HG03175 (cell line): Measurements from ENCODE around the gene KCTD13.
"Not testable (repeated sequence)": the region's sequence is repeated elsewhere in the genome, so short reads cannot be mapped to it uniquely, and the experiment has no call there.

Source experiments
- ATAC-seq: cut with Tn5 transposase; IDR thresholded peaks from one replicate; pipeline ENCODE4 v1.9.1; 2021; ENCODE audit warnings: mild to moderate bottlenecking, moderate library complexity; ENCODE audit not compliant: unreplicated experiment

Gene KCTD13

GRCh38 chr16:29947897-29948296 is 21.9 kb upstream of the KCTD13 start:
- ATAC-seq: no peak

DNA sequence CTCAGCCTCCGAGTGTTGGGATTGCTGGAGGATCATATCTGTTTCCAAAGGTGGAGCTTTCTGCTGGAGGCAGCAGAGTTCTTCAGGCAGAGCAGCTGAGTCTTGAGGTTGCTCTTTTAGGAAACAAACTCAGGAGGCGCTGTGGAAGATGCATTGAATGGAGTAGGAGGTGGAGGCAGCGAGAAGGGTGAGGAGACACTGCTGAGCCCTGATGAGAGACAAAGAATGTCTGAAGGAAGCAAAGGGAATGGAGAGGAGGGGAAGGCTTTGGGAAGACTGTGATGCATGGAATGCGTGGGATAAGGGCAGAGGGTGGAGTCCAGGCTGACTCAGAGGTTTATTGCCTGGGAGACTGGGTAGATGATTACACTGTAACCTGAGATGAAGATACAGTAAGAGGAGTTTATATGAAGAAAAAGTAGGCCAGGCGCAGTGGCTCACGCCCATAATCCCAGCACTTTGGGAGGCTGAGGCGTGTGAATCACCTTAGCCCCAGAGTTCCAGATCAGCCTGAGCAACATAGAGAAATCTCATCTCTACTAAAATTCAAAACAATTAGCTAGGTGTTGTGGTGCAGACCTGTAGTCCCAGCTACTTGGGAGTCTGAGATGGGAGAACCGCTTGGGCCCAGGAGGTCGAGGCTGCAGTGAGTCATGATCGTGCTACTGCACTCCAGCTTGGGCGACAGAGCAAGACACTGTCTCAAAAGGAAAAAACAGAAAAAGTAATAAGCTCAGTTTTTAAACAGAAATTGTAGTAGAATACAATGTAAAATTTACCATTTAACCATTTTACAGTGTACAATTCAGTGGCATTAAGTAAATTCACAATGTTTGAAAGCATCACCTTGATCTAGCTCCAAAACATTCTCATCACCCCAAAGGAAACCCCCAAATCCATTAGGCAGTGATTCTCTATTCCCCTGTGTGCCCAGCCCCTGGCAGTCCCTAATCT is 18.1 kb upstream of the KCTD13 start:
- no peak for ATAC-seq

GRCh38 chr16:29940656-29941055 is 14.6 kb upstream of the KCTD13 start:
- no peak for ATAC-seq

- ATAC-seq: not testable (repeated sequence)
These were observed 5.7 kb upstream of the KCTD13 start for GRCh38 chr16:29931750-29932149.

- ATAC-seq: no peak
These were observed 1.3 kb upstream of the KCTD13 start for GRCh38 chr16:29927070-29927905.

GRCh38 chr16:29926711-29927052 is 656 bp upstream of the KCTD13 start:
- ATAC-seq: no peak

GRCh38 chr16:29925105-29925756 is 795 bp downstream of the KCTD13 start:
- no peak for ATAC-seq

DNA sequence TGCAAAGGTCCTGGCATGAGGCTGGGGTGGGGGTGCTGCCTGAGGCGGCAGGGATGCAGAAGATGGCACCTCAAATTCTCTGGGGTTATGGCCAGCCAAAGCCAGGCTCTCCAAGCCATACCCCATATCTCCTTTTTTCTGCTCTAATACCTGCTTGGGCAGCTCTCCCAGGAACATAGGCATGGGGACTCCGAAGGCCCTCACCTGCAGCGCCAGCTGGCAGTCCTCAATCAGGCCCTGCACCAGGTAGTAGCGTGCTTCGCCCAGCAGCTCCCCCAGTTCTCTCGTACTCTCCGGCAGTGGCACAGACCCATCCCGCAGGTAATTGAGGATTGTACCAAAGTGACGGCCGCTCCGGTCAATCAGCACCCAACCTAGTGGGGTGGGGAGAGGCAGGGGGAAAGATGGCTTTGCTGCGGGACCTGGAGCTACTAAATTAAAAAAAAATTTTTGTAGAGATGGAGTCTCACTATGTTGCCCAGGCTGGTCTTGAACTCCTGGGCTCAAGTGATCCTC is 3.0 kb downstream of the KCTD13 start:
- ATAC-seq: no peak

DNA sequence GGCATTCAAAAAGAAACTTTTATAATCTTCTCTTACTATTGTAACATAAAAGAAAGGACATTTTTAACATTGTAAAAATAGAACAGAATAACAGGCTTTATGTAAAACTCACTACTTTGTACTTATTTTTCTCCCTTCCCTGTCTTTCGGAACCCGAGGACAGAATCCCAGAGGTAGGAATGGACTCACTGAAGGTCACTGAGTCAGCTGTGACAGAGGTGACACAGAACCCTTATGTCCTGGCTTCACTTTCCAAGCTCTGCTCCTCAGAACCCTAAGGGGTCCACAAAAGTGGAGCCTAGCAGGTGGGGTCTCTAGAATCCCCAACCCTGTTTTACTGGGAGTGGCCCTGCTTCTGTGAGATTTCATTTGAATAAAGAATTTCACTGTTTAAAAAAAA is 3.7 kb downstream of the KCTD13 start:
- ATAC-seq: no peak

DNA sequence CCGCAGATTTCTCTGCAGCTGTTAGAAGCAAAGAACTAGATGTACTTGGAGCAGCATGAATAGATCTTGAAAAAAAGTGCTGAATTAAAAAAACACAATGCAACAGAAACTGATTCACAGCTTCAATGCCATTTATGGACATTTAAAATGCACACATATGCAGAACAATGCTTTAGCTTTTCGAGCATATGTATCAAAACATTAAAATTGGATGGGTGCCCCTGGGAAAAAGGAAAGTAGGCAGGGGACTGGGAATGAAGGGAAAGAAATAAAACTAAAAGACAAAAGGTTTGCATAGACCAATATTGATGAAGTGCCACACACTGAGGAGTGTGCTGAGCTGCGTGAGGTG is 5.0 kb downstream of the KCTD13 start:
- ATAC-seq: no peak

- no peak for ATAC-seq
These were observed 5.6 kb downstream of the KCTD13 start for GRCh38 chr16:29920288-29921033.

DNA sequence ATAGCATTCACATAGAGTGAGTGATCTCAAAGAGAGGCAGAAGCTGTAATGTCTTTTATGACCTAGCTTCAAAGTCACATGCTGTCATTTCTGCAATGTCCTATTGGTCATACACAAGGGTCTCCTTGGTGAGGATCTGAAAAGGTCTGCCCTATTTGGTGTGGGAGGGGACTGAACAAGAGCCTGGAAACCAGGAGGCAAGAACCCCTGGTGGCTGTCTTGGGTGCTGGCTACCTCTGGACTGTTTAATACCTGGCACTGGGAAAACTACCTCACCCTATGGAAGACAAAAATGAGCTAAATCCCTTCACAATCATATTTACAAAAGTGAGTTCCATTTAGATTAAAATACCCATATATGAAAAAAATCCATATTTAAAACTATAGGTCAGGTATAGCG is 9.0 kb downstream of the KCTD13 start:
- ATAC-seq: no peak

DNA sequence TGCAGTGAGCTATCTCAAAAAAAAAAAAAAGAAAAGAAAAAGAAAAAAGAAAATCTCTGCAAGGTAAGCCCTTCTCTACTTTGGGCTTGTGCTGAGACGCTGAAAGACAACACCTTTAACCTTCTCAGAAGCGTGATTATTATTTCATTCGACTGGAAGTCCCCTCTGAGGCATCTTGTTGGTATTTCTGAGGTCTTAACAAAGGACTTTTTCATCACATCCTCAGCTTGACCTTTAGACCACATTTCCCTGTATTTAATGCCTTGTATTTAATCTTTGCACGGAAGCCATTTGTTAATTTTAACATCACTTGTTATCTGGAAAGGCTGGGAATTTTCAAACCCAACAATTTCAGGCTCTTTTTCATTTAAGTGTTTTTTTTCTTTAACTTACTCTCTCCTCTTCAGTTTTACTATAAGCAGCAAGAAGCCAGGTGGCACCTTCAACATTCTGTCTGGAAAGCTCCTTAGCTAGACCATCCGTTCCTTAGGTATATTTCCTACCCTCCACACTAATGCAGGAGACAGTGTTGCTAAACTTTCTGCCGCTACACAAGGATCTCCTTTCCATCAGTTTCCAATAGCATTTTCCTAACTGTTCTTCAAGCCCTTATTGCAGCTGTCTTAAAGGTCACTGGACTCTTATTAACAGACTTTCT is 10.3 kb downstream of the KCTD13 start:
- no peak for ATAC-seq

GRCh38 chr16:29913514-29913913 is 12.5 kb downstream of the KCTD13 start:
- no peak for ATAC-seq

- ATAC-seq: no peak
These were observed 13.9 kb downstream of the KCTD13 start for GRCh38 chr16:29912087-29912486.

DNA sequence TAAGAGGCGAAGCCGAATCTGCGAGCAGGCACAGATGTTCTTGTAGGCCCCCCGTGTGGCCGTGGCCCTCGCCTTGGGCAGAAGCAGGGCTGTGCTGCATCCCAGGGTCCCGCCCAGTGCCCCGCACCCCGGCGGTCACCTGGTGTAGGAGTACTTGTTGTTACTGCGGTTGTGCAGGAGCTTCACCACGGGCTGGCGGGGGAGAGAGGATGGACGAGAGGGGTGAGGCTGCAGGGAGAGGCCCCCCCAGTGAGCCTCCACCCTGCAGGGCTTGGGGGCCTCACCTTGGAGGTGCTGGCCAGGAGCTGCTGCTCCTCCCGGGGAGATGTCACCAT is 14.4 kb downstream of the KCTD13 start:
- no peak for ATAC-seq

DNA sequence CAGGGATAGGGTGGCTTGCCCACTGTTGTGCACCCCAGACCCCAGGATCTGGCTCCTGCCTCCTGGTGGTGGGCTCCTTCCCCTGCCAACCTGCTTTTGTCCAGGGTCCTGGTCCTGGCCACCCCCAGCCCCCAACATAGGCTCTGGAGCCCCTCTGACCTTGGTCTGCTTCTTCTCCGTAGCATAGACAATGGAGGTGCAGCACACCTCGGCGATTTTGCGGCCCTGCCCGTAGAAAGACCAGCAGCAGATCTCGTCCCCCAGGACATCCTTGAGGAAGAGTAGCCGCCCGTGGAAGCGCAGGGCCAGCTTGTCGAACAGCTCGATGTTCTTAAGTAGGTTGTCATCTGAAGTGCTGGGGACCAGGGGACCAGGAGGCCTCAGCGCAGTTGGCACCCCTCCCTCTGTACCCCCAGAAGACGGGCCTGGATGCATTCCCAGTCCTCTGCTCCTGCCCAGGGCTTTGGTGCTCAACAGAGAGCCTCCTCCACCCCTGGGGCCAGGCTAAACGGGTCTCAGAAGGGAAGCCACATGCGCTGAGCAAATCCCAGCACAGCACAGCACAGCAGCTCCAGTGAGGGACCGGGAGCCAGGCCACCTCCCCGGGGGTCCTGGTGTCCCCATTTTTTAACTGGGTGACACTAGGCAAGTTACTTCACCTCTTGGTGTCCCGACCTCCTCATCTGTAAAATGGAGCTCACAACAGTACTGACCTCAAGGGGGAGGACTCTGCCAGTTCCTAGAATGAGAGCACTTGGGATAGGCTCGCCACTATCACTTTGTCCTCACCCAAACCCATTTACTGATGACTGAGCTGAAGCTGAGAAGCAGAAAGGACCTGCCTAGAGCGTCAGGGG is 15.0 kb downstream of the KCTD13 start:
- no peak for ATAC-seq

DNA sequence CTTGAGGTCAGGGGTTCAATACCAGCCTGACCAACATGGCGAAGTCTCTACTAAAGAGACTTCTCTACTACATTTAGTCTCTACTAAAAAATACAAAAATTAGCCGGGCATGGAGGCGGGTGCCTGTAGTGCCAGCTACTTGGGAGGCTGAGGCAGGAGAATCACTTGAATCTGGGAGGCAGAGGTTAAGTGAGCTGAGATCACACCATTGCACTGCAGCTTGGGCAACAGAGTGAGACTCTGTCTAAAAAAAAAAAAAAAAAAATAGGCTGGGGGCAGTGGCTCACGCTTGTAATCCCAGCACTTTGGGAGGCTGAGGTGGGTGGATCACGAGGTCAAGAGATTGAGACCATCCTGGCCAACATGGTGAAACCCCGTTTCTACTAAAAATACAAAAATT is 16.2 kb downstream of the KCTD13 start:
- ATAC-seq: not testable (repeated sequence)

- no peak for ATAC-seq
These were observed 16.6 kb downstream of the KCTD13 start for GRCh38 chr16:29909391-29909790.
